HG03457 (cell line): Measurements from ENCODE around the gene AP3D1.

Source experiments
- ATAC-seq: cut with Tn5 transposase; IDR thresholded peaks from one replicate; pipeline ENCODE4 v1.9.1; 2021; ENCODE audit warnings: moderate number of reproducible peaks; ENCODE audit not compliant: unreplicated experiment

Gene AP3D1

DNA sequence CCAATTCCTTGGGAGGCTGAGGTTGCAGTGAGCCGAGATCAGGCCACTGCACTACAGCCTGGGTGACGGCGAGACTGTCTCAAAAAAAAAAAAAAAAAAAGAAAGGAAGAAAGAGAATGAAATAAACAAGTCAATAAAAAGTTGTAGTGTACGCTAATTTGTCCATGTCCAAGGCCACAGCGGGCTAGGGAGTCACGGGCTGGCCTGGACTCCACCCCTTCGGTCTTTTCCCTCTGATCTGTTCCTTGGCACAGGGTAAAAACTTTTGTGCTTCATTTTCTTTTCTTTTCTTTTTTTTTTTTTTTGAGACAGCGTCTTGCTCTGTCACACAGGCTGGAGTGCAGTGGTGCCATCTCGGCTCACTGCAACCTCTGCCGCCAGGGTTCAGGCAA lies 80.9 kb downstream of the AP3D1 start:
- ATAC-seq, result no peak

GRCh38 chr19:2064788-2065524 lies 86.4 kb downstream of the AP3D1 start:
- ATAC-seq, result no peak

DNA sequence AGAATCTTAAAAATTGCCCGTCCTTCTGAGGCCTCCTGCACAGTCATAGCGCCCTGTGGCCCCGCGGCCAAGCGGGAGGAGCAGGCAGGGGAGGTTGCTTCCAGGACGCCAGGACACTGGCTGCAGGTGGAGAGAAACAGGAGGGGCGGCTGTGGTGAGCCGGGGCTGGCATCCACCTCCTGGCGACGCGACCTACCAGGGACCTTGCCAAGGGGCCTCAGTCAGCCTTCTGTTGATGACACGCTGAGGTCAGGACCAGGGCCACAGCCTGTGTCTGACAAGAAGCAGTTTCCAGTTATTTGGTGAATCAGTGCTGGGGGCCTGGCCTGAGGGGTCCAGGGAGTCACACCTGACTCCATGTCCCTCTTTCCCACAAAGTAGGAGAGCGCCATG lies 87.0 kb downstream of the AP3D1 start:
- no peak for ATAC-seq

- no peak for ATAC-seq
Observed at GRCh38 chr19:2063824-2064223, 87.5 kb downstream of the AP3D1 start.

DNA sequence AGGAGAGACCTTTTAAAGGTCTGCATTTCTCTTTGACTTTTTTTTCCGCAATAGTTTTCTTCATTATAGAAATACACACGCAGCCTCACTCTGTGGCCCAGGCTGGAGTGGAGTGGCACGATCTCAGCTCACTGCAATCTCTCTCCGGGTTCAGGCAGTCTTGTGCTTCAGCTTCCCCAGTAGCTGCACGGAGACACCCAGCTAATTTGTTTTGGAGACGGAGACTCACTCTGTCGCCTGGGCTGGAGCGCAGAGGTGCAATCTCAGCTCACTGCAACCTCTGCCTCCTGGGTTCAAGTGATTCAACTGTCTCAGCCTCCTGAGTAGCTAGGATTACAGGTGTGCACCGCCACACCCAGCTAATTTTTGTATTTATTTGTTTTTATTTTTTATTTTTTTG lies 88.6 kb downstream of the AP3D1 start:
- ATAC-seq, result no peak

DNA sequence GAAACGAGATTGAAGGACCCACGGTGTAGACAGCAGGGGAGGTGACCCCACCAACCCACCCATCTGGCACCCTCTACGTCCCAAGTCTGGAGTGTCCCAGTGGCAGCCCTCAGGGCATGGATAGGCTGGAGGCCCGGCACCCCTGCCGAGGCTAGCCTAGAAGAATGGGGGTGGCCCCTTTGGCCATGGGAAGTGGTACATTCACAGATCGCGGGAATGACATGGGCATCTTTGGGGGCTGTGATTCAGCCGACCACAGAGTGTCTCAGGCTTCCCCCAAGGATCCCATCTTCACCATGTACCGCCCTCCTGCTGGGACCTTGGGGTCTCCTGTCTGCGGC lies 89.0 kb downstream of the AP3D1 start:
- no peak for ATAC-seq

GRCh38 chr19:2061495-2062388 lies 89.6 kb downstream of the AP3D1 start:
- peak; percentile 49 for ATAC-seq

DNA sequence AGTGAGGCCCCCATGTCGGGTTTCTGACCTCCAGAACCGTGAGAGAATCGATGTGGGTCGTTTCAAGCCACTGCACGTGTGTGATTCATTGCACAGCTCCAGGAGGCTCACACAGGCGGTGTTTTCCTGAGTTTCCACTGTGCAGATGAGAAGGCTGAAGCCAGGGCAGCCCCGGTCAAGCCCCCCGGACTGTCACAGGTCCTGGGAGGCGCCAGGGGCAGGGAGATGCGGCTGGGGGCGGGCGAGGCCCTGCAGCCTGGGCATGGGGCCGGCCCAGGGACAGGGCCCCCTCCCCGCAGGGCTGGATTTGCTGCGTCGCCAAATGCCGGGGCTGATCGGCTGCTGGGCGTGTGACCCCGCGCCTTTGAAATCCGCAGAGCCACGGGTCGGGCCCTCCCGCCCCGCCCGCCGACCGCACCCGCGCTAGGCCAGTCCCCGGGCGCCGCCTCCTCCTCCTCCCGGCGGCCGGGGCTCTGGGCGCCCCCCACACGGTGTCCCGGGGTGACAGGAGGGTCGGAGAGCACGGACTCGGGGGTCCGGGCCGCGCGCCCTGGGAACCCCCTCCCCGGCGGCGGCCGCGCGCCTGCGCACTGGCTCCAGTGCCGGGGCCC lies 90.4 kb downstream of the AP3D1 start:
- peak; percentile 19 for ATAC-seq

GRCh38 chr19:2059422-2060201 lies 91.8 kb downstream of the AP3D1 start:
- ATAC-seq, result no peak

GRCh38 chr19:2058570-2059421 lies 92.6 kb downstream of the AP3D1 start:
- no peak for ATAC-seq

DNA sequence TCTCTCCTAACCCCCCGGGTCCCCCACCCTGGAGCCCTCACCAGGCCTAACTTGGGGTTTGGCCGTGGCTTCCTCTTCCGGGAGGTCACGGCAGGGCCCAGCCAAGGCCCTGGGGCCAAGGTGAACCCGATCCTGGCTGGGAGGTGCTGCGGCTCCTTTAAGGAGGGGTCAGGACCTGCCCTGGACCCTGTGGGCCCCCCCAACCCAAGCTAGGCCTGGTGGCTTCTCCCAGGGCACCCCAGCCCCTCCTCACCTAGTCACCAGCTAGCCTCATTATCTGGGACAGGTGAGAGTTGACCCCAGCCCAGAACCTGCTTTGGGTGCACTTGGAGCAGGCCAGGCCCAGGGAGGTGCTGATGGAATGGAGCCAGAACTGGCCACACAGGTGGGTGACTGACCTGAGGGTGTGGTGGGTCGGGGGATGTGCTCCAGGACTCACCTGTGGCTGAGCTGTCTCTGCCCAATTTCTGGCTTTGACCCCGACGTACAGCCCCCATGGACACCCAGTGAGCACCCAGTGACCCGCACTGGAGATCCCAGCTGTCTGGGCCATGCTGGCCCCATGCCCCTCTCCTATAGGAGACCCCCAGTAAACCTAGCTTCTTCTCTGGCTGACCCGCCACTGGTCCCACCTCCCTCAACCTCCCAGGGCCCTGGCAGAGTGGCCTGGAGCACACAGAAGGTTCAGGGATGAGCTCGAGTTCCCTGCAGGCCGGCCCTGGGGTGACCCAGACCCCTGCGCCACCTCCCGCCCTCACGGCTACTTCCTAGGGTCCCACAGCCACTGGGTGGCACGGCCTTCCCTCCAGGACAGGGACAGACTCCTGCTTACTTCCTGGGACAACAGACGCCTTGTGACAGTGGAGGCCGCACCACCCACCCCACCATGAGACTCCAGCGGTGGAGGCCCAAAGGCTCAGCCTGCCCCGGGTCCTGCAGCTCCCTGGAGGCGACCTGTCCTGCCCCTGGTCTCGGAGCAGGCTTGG lies 93.6 kb downstream of the AP3D1 start:
- ATAC-seq, result no peak

DNA sequence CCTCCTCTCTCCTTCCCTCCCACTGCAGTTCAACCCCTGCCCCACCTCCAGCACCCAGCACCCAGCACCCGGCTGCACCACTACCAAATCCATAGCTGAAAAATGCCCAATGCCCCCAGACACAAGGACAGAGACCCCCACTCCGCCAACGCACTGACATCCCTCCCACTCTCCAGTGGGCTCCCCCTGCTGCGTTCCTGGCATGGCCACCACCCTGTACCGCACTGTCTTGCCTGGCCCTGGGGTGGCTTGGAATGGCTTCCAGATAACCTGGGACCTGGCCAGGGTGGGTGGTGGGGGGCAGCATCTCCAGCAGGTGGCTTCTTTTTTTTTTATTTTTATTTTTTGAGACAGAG lies 94.6 kb downstream of the AP3D1 start:
- no peak for ATAC-seq

DNA sequence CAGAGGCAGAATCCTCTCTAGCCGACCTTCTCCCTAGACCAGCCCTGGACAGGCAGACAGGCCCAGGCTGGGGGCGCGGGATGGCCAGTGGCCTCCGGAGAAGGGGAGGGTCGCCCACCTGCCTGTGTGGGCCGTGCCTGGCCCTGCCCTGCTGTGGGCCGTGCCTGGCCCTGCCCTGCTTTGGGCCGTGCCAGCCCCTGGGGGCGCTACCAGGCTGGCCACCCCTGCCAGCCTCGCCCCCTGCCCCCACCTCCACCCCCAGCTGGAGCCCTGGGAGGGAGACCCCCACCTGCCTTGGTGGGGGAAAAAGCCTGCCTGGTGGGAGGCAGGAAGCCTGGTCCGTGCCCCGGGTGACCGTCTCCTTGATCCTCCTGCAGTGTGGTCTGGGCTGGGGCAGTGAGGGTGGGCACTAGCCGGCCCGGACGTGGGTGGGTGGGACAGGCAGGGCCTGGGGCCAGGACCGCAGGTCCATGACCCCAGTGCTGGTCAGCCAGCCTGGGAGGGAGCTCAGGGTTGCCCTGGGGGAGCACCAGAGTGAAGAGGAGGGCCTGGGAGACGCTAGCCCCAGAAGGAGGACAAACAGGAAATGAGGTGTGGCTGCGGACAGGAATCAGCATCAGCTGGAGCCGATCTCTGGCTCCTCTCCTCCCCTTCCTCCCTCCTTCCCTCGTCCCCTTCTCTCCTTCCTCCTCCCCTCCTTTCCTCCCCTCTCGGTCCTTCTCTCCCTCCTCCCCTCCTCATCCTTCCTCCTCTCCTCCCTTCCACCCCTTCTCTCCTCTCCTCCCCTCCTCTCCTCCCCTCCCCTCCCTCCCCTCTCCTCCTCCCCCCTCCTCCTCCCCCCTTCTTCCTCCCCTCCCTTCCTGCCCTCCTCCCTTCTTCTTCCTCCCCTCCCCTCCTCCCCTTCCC lies 95.2 kb downstream of the AP3D1 start:
- no peak for ATAC-seq

DNA sequence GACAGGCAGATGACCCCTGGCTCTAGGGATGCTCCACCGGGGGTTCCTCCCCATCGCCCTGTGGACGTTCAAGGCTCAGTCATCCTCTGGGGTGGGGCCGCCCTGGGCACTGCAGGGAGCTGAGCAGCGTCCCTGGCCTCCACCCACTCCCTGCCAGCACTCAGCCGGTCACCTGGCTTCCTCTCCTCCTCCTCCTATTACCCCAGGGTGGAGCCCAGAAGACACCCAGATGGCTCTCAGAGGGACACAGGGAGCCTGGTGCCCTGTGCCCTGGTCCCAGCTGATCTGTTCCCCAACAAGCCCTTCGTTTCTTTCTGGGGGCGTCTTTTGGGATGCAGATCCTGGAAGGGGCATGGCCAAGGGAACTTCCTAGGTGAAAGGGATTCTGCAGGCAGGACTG lies 96.6 kb downstream of the AP3D1 start:
- ATAC-seq, result no peak

DNA sequence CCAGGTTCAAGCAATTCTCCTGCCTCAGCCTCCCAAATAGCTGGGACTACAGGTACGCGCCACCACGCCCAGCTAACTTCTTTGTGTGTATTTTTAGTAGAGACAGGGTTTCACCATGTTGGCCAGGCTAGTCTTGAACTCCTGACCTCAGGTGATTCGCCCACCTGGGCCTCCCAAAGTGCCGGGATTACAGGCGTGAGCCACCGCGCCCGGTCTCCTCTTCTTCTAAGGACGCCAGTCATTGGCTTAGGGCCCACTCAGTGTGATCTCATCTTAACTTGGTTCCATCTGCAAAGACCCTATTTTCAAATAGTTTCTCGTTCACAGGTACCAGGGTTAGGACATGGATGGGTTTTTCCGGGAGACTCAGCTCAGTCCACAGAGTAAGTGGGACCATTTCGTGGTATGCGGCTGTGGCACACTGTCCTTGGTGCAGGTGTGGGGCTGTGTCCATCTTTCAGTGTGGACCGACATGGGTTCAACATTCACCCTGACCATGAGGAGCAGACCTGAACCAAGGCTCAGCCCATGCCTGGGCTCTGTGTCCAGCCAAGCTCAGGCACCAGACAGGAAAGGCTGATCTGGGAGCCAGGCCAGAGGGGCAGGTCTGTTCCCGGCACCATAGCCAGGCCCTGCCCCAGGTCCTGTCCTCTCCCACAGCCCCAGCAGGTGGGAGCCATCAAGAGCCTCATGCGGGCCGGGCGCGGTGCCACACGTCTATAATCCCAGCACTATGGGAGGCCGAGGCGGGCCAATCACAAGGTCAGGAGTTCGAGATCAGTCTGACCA lies 97.6 kb downstream of the AP3D1 start:
- ATAC-seq, result no peak

DNA sequence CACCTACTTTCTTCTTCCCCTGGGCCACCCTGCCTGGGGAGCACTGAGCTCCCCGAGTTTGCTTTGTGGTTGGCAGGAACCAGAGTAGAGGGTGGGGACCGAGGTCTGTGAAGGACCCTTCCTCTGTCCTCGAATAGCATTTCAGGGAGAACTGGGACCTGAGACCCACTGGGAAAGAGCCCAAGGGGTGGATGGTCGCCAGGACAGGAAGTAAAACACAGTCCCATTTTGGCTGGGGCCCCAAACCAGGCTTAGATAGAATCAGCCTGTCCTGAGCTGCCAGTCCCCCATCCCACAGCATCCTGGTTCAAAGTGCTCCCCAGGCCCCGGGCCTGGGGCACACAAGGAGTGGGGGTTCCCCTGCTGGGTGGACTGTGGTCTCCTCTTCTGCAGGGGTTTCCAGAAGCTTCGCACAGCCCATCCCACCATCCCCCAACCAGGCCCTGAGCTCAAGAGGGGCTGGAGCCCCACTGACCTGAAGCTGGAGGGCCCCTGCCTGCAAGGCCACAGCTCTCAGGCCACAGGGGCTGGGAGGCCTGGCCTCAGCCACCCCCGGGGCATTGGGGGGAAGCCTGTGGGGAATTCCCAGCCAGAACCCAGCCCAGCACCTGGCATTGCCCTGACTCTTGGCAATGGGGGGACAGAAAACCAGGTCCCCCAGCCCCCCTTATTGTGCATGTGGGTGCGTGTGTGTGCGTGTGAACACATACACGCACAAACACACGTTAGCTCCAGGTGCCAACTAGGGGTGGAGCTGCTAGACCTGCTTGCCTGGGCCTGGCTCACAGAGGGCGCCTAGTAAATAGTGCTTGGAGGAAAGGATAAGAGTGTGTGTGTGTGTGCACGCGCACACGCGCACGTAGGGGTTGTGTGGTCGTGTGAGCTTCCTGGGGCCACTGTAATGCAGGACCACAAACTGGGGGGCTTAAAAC lies 99.3 kb downstream of the AP3D1 start:
- no peak for ATAC-seq
